Measurements from ENCODE around the gene SCARF2.

DNA sequence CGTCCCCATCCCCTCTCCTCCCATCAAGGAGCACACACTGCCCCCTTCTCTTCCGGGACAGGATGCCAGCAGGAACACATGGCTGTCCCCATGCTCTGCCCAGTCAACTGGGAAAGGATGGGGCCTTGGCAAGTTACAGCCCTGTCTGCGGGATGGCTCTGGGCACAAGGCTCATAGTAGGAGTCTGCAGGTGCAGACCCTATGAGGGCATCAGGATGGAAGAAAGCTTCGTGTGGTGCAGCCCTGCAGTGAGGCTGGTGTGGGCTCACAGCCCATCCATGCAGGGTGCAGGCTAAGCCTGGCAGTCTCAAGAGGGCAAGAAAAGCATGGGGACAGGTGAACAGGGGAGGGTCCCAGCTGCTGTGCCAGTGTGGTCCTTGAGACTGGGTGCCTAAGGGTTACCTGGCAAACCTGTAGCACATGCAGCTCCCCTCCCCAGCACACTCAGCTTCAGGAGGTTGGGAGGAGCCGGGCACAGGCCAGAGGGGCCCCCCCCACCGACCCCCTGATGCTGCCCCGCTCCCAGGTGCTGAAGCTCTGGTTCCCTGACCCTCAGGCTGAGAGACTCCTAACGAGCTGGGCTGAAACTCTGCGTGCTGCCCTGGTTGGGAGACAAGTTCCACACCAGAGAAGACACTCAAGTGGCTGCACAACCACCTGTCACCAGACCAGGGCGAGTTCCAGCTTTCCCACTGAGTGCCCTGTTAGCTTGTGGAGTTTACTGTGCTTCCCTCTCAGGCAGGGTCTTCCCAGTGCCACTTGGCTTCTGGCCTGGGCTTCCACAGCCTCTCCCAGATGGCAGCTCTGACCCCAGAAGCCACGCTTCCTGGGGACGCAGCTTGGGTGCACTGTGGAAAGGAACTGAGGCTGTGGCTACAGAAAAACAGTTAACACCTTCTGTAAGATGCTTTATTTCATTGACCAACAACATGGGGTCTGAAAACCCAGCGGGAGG, 3.3 kb upstream of the SCARF2 start:
- TF ChIP-seq, protein P1, sequence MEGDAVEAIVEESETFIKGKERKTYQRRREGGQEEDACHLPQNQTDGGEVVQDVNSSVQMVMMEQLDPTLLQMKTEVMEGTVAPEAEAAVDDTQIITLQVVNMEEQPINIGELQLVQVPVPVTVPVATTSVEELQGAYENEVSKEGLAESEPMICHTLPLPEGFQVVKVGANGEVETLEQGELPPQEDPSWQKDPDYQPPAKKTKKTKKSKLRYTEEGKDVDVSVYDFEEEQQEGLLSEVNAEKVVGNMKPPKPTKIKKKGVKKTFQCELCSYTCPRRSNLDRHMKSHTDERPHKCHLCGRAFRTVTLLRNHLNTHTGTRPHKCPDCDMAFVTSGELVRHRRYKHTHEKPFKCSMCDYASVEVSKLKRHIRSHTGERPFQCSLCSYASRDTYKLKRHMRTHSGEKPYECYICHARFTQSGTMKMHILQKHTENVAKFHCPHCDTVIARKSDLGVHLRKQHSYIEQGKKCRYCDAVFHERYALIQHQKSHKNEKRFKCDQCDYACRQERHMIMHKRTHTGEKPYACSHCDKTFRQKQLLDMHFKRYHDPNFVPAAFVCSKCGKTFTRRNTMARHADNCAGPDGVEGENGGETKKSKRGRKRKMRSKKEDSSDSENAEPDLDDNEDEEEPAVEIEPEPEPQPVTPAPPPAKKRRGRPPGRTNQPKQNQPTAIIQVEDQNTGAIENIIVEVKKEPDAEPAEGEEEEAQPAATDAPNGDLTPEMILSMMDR (IDR thresholded peaks at IDR 0.05; ENCODE audit: low read length), result no peak
- TF ChIP-seq EZH2 (IDR thresholded peaks at IDR 0.05; ENCODE audit: borderline replicate concordance, low read length), result no peak
